HTR-8/SVneo (cell line): ENCODE measurements around the gene PSMC6.

ENCODE experiments used
- DNase-seq: peaks from one replicate; pipeline ENCODE4 v3.0.0; 2011; ENCODE audit warnings: low spot score, mixed read lengths; ENCODE audit not compliant: insufficient read length
- FAIRE-seq: peaks from 2 replicates; lab custom pipeline; 2011; peaks lifted over from hg19 to GRCh38; lab: Jason Lieb, UNC

PSMC6 gene

DNA sequence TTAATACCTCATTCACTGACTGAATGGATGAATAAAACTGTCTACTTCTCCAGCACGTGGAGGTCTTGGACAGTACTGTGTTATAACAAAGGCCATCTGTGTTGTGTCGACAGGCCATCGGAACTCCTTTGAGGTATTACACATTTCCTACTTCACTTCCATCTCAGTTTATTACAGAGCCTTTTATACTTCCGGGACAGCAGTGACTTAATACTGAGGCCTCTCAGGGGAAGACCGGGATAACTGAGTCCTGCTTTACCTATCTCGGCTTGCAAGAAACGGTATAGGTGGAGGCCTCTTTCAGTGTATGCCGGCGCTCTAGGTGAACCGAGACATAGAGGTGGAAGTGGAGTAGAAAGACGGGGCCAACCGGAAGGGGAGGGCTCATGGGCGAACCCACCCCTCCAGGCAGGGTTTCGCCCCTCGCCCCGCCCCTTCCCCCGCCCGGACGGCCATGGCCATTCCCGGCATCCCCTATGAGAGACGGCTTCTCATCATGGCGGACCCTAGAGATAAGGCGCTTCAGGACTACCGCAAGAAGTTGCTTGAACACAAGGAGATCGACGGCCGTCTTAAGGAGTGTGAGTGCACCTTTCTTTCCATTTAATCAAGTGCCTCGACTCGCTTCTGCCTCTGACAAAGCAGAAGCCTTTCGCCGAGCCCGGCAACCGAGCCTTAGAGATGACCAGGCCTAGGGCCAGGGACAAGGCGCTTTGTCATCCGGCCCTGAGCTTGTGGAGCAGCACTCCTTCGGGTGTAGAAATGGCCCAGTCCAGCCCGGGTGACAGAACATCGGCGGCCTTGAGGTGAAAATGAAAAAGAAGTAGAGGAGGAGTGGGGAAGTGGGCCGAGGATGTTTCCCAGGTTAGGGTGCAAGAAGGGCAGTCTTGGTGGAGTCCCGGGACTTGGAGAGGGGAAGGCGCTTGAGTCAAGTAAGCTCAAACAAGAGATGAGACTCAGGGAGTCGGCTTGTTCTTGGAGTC is at the start of gene PSMC6:
PSMC6 (plus strand) TSS at position 477 of the 983 bp plus-strand sequence; CDS start at position 497, 20 bp downstream.
- FAIRE-seq (peak; percentile 99), DNase-seq (peak; percentile 97)

DNA sequence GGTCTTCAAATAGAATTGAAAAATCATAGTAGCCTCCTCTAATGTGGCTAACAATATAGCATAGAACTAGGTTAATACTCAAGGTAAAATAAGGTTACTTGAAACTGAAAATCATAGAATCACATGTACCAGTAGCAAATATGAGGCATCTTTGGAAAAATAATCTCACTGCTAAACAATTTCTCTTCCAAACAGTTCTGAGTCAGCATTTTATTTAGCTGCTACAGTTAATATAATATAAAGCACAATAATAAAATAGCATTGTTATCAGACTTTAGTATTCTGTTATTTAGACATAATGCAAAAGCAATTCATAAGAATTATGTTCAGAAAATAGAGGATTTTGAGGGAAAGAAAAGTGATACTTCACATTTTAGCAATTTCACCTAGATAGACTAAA is 46.7 kb upstream of the PSMC6 start:
- FAIRE-seq (no peak), DNase-seq (no peak)

DNA sequence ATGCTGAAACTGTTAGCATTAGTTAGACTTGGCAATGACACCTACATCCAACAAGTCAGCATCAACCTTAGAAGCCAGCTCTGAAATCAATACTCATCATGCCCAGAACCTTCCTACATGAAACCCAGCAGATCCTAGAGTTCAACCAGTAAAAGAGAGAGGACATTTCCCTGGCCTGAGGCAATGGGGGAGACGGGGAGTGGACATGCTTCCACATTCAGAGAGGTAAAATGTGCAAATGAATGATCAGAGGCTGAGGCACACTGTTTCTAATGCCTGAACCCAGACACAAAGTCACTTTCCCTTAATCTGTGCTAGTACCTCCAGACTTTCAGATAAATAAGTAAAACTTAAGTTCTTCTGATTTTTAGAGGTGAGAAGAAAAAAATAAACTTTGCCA is 46.2 kb upstream of the PSMC6 start:
- peak; percentile 75 for FAIRE-seq
- no peak for DNase-seq

DNA sequence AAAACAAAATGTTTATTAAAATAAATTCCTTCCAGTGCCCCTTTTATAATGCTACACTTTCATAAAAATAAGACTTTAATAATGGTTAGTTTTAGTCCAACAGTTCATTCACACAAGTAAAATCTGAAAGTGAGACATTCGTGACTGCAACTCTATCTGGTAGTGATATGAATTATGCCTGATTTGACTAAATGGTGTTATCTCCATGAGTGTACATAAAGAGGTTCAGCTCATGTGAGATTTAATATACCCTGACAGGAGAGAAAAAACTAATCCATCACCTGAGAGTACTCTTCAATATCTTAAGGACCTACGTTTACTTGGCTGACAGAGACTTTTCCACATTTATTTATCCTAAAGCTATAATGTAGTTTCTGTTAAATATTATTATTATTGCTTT is 45.7 kb upstream of the PSMC6 start:
- no peak for DNase-seq
- FAIRE-seq, result peak; percentile 63

DNA sequence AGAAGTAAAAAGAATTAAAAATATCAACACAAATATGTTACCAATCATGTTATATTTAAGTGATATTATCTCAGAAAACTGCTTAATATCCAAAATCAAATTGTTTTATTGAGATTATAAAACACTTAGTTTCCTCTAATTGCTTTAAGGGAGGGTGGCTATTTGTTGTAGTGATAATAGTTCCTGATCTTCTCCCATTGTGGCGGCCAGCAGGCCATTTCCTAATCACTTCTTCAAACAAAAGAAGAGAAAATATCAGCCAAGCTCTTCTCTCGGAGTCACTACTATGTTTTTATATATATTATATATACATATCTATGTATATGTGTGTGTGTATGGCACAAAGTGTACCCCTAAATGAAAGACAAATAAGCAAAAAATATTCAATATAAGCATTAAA is 43.1 kb upstream of the PSMC6 start:
- DNase-seq, result no peak
- no peak for FAIRE-seq

DNA sequence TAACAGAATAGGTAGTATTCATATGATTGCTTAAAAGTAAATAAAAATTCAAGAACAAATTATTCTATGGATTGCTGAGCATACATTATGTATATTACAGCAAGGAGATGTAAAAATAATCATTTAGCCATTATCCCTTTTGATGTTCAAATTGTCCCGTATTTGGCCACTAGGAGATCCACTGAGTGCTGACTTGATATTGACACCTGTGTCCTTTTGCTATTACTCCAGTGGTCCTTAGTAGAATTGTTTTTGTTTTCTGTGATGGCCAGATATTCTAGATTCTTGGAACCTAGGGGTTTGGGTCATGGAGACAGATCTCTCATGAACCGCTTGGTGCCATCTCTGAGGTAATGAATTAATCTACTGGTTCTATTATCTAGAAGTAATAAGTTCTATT is 28.4 kb upstream of the PSMC6 start:
- no peak for FAIRE-seq
- DNase-seq, result no peak

DNA sequence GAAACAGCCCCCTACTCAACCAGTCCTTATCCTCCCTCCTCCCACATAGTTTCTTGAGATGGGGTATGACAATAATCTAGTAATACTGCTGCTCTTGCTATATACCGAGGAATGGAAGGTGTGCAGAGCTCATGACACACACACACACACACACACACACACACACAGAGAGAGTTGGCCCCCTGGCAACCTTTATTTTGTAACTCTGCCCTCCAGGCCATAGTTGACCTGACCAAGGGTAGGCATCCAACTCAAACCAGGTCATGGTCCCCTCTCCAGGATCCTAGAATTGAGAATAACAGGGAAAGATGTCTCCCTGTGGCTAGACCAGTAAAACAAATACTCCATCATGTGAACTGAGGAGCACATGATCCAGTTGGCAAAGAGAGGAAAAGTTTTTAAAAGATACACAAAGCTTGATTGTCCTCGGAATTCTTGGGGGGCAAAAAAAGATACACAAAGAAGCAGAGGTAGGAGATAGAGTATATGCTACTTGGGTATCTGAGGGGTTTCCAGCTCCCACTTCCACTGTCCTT is 22.9 kb upstream of the PSMC6 start:
- DNase-seq (no peak), FAIRE-seq (peak; percentile 72)

DNA sequence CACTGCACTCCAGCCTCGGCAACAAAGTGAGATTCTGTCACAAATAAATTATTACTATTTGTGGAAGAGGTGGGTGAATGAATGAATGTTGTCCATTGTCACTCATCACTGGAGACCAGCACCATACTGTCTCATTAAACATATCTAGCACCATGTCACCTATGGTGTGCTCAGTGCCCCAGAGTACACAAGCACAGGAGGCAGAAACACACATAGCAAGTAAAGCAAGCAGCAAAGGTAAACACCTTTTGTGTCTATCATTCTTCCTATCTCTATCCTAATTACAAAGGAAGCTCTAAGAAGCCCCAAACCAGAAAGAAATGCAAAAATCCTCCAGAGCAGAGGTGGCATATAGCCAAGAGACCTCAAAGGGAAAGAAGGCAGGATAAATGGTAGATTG is 20.8 kb upstream of the PSMC6 start:
- FAIRE-seq (peak; percentile 72), DNase-seq (no peak)

DNA sequence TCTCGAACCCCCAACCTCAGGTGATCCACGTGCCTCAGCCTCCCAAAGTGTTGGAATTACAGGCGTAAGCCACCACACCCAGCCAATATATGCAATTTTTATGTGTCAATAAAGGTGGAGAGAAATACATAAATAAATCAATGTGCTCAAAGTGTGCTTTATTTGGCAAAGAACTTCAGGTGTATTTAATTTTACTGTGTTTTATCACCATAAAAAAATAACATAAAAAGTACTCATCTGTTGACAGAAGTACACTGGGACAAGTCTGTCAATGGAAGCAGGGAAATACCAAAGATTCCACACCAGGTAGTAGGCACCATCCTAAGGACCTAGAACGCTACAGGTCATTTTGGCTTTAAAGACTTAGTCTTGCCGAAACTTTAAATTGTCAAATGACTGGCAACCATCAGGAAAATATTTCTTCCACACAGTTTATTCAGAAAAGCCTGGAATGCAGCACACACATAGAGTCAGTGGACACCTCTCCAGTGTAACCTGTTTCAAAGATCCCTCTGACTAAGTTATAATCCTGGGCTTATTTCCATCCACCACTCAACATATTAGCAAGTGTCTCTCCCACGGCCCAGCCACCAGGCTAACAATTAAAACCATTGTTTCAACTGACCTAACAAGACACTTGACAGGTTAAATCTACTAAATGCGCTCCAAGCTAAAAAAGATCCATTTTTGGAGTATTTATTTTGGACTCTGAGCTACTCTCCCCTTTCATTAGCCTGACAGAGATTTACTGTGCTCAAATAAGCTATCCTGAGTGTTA is 15.8 kb upstream of the PSMC6 start:
- FAIRE-seq (peak; percentile 26), DNase-seq (no peak)

DNA sequence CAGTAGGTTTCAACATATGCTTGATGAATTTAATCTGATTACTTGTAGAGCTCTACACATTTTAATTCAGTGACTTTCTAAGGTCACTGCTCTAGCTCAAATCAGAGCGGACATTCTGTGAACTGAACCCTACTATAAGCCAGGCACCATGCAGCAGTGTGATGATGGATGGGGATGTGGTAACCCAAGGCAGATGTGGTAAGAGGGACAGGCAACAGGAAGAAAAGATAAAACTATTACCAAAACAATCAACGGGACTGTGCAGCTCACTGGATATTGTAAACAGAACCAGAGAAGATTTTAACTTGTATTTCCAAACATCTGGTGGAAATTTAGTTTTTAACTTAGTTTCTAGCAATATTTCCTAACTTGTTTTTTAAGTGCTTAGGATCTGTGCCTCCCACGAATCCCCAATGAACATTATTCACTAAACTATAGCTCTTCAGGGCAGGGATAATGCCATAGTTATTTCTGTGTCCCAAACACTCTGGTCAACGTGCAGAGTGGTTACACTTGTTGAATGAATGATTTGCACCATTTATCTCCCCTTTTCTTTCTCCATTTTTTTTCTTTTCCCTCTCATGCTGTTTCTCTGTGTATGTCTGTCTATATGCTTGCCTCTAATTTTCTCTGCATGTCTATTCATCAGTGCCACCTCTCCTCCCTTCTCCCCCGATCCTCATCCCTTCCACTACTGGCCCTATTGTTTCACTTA is 14.6 kb upstream of the PSMC6 start:
- DNase-seq (no peak), FAIRE-seq (peak; percentile 52)

DNA sequence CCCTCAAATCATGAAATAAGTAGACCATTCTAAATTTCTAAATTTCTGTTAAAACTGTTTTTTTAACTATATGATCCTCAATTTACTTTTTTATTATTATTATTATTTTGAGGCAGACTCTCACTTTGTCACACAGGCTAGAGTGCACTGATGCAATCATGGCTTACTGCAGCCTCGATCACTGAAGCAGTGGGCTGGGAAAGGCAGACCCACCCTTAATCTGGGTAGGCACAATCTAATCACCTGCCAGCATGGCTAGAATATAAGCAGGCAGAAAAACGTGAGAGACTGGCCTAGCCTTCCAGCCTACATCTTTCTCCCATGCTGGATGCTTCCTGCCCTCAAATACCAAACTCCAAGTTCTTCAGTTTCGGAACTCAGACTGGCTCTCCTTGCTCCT is 14.0 kb upstream of the PSMC6 start:
- FAIRE-seq (no peak), DNase-seq (no peak)

DNA sequence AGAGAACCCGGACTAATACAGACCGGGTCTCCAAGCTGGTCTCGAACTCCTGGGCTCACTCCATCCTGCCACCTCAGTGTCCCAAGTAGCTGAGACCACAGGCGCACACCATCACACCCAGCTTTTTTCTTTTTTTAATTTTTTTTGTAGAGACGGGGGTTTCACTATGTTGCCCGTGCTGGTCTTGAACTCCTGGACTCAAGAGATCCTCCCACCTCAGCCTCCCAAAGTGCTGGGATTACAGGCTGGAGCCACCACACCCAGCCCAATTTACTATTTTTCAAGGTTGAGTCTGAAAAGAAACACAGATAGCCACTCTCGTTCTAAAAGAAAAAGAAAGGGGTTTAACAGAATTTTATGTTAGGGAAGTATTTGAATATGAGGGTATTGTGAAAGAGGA is 13.5 kb upstream of the PSMC6 start:
- no peak for FAIRE-seq

DNA sequence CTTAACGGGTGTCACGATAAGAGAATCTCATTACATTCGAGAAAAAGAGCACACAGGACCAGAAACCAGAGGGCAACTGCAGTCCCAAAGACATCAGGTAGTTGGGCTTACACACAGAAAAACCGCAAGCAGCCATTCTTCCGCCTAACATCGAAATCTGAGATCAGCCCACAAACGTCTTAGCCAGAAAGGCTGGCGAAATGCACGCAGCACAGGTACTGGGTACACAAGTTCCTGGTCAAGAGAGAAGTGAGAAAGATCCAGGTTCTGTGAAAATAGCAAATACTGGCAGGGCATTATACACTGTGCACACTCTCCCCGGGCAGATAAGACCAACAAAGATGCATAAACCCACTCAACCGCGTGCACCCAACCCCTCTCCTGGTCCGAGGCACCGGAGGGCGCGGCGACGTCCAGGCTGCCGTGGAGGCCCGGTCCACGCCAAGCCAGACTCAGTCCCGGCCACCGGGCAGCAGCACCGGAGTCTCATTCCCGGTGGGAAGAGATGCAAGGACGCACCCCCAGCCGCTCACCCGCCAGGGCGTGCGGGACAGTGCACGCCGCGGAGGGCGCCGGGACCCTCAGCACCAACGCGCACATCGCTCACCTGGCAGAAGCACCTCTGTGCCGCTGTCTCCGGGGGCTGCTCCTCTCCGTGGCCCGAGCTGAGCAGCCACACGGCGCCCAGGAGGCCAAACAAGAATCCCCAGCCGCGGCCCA is 12.1 kb upstream of the PSMC6 start:
- peak; percentile 53 for DNase-seq
- no peak for FAIRE-seq

More for the DNA sequence above, 13.5 kb upstream of the PSMC6 start:
- no peak for DNase-seq

DNA sequence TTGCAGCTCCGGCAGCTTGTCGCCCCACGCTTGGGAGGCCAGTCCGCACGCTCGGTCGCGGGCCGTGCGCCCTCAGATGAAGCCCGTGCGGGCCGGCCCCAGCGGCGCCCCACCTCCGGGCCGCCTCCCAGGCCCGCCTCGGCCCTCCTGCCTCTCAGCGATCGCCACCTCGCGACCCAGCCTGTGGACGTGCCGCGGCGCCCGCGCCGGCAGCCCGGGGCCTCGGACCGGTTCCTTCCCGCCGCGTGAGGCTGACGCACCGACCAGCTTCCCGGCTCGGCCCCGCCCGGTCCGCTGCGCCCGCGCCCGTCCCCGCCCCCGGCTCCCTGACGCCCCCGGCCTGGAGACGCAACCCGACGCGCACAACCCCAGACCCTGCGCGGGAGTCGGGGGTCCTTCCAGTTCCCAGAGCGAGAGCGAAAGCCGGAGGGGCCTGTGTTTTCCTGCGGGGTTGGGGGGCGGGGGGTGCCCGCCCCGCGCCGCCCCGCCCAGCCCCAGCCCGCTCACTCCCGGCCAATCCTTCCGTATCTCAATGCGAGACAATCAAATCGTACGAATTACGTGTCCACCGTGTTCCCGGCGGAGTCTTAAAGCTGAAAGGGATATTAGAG is 11.4 kb upstream of the PSMC6 start, which contains the start of gene ERO1A:
ERO1A (minus strand) TSS at position 78 of the 611 bp plus-strand sequence; CDS start at position 1, 77 bp downstream.
- peak; percentile 83 for DNase-seq
- FAIRE-seq, result peak; percentile 97

DNA sequence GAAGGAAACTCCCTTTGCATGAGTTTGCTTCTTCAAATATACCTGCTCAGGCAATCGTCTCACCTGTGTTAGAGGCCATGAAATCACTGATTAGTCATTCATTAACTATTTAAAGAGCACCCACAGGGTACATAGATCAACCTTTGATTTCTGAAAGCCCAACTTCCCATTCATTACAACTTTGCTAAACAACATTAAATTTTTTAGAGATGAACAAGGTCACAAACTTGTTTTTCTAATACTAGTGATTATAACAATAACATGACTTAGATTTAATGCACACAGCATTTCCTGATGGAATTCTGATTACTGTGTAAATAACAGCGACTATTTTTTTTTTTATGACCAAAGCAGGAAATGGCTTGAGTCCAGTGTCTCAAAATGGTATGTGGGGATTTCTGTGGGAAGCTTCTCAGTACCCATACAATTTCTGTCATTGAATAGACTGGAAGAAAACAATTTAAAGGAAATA is 6.3 kb upstream of the PSMC6 start:
- DNase-seq (no peak), FAIRE-seq (no peak)

DNA sequence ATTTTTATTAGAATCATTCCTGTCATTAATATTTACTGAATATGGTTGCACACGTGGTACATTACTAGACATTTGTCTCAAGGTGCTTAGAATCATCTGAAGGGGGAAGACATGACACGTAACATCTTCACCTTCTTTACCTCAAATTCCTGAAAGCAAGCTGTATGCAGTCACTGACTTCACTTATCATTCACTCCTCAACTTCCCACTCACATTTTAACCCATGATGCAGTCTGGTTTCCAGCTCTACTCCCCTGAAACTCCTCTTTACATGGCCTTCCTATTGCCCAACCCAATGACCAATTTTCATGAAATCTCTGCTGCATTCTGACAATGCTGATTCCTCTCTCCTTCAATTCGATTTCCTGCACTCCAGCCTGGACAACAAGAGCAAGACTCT is 5.8 kb upstream of the PSMC6 start:
- FAIRE-seq (peak; percentile 64), DNase-seq (no peak)

DNA sequence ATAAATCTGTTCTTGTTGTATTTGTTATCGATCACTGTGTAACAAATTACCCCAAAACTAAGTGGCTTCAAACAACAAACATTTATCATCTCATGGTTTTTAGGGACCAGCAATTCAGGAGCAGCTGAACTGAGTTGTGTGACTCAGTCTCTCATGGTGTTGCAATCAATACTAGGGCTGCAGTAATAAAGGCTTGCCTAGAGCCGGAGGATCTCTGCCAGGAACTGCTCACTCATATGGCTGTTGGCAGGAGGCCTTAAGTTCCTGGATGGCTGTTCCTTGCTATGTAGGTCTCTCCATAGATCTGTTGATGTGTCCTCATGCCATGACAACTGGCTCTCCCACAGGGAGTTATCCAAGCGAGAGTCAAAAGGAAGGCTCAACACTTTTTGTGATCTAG is 3.8 kb upstream of the PSMC6 start:
- FAIRE-seq (no peak), DNase-seq (peak; percentile 54)

DNA sequence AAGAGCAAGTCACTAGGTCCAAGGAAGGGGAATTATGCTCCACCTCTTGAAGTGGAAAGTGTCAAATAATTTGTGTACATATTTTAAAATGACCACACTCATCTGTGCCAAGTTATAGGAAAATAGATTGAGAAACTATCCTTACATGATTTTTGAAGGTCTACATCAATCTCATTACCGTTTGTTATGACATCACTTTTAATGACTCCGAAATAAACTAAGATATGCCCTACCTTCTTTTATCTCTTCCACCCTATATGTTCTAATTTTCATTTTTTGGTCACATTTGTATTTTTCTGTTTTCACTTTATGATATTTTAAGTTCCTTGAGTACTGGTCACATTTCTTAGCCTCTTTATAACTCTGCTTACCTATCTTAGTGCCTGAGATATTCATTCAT is 3.3 kb upstream of the PSMC6 start:
- FAIRE-seq (no peak), DNase-seq (no peak)

DNA sequence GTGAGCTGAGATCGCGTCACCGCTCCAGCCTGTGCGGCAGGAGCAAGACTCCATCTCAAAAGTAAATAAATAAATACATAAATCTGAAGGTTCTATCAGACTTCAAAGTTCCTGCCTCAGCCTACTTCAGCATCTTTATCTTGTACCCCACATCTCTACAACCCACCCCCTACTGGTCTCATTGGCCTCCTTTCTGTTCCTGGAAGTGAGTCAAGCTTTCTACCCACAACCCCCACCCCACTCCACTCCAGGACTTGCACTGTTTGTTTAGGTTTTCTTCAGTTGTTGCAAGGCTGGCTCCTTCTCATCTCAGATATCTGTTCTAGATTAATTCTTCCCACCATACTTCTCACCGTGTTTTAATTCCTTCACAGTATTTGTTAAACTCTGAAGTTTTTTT is 714 bp upstream of the PSMC6 start:
- FAIRE-seq (no peak), DNase-seq (peak; percentile 50)
